GM23338 (cell line): ENCODE data around the gene KAT2B. TPM values are rescaled to one million over a fixed set of nuclear protein-coding genes. Genes with fewer than 3 reads are reported as not detected.

ENCODE experiments used
- ATAC-seq: fragments of 200-7000 bp; cut with Tn5 transposase; 3 replicates; pipeline ENCODE4 v1.9.1; 2020
- DNase-seq: peaks from one replicate; pipeline ENCODE4 v3.0.0-alpha.2; 2015; ENCODE audit warnings: low spot score
- H2AFZ ChIP-seq: fragments of 200-600 bp; sonication (generic); 2 replicates; pipeline ENCODE4 v1.8.0; 2016; ENCODE audit warnings: antibody characterized with exemption, mild to moderate bottlenecking, moderate library complexity
- H3F3A ChIP-seq: fragments of 200-600 bp; sonication (generic); replicated peaks from 2 replicates; pipeline ENCODE4 v1.8.0; 2017; ENCODE audit warnings: antibody characterized with exemption, mixed run types, low read depth
- H3K27ac ChIP-seq: fragments of 200-600 bp; sonication (generic); 2 replicates; pipeline ENCODE4 v1.6.1; 2016; ENCODE audit warnings: low read depth
- H3K27me3 ChIP-seq: fragments of 200-600 bp; sonication (generic); 2 replicates; pipeline ENCODE4 v1.8.0; 2016; ENCODE audit warnings: mild to moderate bottlenecking, mixed run types, moderate library complexity; ENCODE audit not compliant: insufficient read depth
- H3K36me3 ChIP-seq: fragments of 200-600 bp; sonication (generic); 2 replicates; pipeline ENCODE4 v1.8.0; 2016; ENCODE audit warnings: mild to moderate bottlenecking; ENCODE audit not compliant: insufficient read depth
- H3K4me1 ChIP-seq: fragments of 200-600 bp; sonication (generic); 2 replicates; pipeline ENCODE4 v1.8.0; 2016; ENCODE audit warnings: mild to moderate bottlenecking, moderate library complexity; ENCODE audit not compliant: insufficient read depth
- H3K4me2 ChIP-seq: fragments of 200-600 bp; sonication (generic); 2 replicates; pipeline ENCODE4 v1.7.1; 2017; ENCODE audit warnings: mixed run types
- H3K4me3 ChIP-seq: fragments of 200-600 bp; sonication (generic); 2 replicates; pipeline ENCODE4 v1.6.1; 2016; ENCODE audit warnings: mixed run types
- H3K79me2 ChIP-seq: fragments of 200-600 bp; sonication (generic); replicated peaks from 2 replicates; pipeline ENCODE4 v1.8.0; 2017; ENCODE audit warnings: mild to moderate bottlenecking; ENCODE audit not compliant: insufficient read depth
- H3K9me2 ChIP-seq: fragments of 200-600 bp; sonication (generic); 2 replicates; pipeline ENCODE4 v1.8.0; 2017; ENCODE audit not compliant: insufficient read depth
- H4K20me1 ChIP-seq: fragments of 200-600 bp; sonication (generic); replicated peaks from 2 replicates; pipeline ENCODE4 v1.8.0; 2017; ENCODE audit warnings: mild to moderate bottlenecking; ENCODE audit not compliant: insufficient read depth
- H3K27ac Mint-ChIP-seq: 2 replicates; pipeline ENCODE4 v1.8.0; 2020; ENCODE audit warnings: inconsistent platforms, mild to moderate bottlenecking, moderate library complexity, mixed read lengths
- H3K27me3 Mint-ChIP-seq: 3 replicates; pipeline ENCODE4 v1.8.0; 2022; ENCODE audit warnings: low read depth, mild to moderate bottlenecking, moderate library complexity, mixed read lengths, inconsistent platforms; ENCODE audit not compliant: insufficient read depth, poor library complexity
- H3K36me3 Mint-ChIP-seq: 3 replicates; pipeline ENCODE4 v1.8.0; 2021; ENCODE audit warnings: low read depth, mild to moderate bottlenecking, inconsistent platforms, moderate library complexity, mixed read lengths
- H3K4me1 Mint-ChIP-seq: 3 replicates; pipeline ENCODE4 v1.8.0; 2020; ENCODE audit warnings: mild to moderate bottlenecking, inconsistent platforms, mixed read lengths
- H3K4me3 Mint-ChIP-seq: 3 replicates; pipeline ENCODE4 v1.8.0; 2021; ENCODE audit warnings: moderate library complexity, mild to moderate bottlenecking, inconsistent platforms, mixed read lengths
- H3K9me3 Mint-ChIP-seq: 3 replicates; pipeline ENCODE4 v1.8.0; 2020; ENCODE audit warnings: moderate library complexity, mild to moderate bottlenecking, inconsistent platforms, mixed read lengths
- CREB1 ChIP-seq: fragments of 250-450 bp; sonication (Bioruptor Pico); IDR thresholded peaks from 2 replicates; pipeline ENCODE4 v1.5.0; 2020; ENCODE audit warnings: low read depth, mild to moderate bottlenecking, moderate library complexity
- EZH2 ChIP-seq: fragments of 200-600 bp; sonication (generic); IDR thresholded peaks from one replicate; pipeline ENCODE4 v1.8.0; 2017; ENCODE audit warnings: antibody characterized with exemption, mild to moderate bottlenecking, low read depth; ENCODE audit not compliant: unreplicated experiment
- EZH2phosphoT487 ChIP-seq: fragments of 200-600 bp; sonication (generic); IDR thresholded peaks from one replicate; pipeline ENCODE4 v1.8.1; 2018; ENCODE audit warnings: antibody characterized with exemption; ENCODE audit not compliant: unreplicated experiment
- JUNB ChIP-seq: IDR thresholded peaks from one replicate; pipeline ENCODE4 v1.6.1; 2016; ENCODE audit warnings: antibody characterized with exemption; ENCODE audit not compliant: unreplicated experiment
- NANOG ChIP-seq: IDR thresholded peaks from 2 replicates; pipeline ENCODE4 v1.6.1; 2016; ENCODE audit warnings: antibody characterized with exemption, borderline replicate concordance
- POLR2AphosphoS5 ChIP-seq: IDR thresholded peaks from 2 replicates; pipeline ENCODE4 v1.6.1; 2016; ENCODE audit warnings: antibody characterized with exemption, low read depth
- STAT1 ChIP-seq: IDR thresholded peaks from one replicate; pipeline ENCODE4 v1.6.1; 2016; ENCODE audit warnings: antibody characterized with exemption; ENCODE audit not compliant: unreplicated experiment
- ZNF114 ChIP-seq: fragments of 250-450 bp; sonication (Bioruptor Pico); IDR thresholded peaks from 2 replicates; pipeline ENCODE4 v1.5.0; 2020; ENCODE audit warnings: mild to moderate bottlenecking, moderate library complexity
- ZNF331 ChIP-seq: fragments of 250-450 bp; sonication (Bioruptor Pico); IDR thresholded peaks from 2 replicates; pipeline ENCODE4 v1.5.0; 2020; ENCODE audit warnings: low read depth, mild to moderate bottlenecking, moderate library complexity
- polyA plus RNA-seq: library from polyadenylated mRNA; unstranded; fragments of >200 nt; fragmentation: Nextera tagmentation; extraction: Ambion mirVana; gene quantifications from 2 replicates; pipeline ENCODE4 v1.2.1, GENCODE V29; 2016
- total RNA-seq: library from RNA; depleted of rRNA; stranded (reverse); fragments of >200 nt; shearing (Covaris generic); gene quantifications from 2 replicates; pipeline ENCODE4 v1.2.3, GENCODE V29; 2014
- TF ChIP-seq, protein P1 (sequence below): IDR thresholded peaks from 2 replicates; pipeline ENCODE4 v1.6.1; 2016; ENCODE audit warnings: antibody characterized with exemption
- TF ChIP-seq, protein P2 (sequence below), 2 experiments: fragments of 200-600 bp in 1 of 2; sonication (generic) in 1 of 2; conservative IDR thresholded peaks; 2 replicates each; pipeline versions ENCODE4 v1.5.1 to v1.6.1; 2016 to 2017; ENCODE audit warnings: antibody characterized with exemption in 2 of 2, low read depth in 2 of 2, mild to moderate bottlenecking in 2 of 2, moderate library complexity in 1 of 2
- TF ChIP-seq, protein P3 (sequence below): fragments of 250-450 bp; sonication (Bioruptor Pico); IDR thresholded peaks from 2 replicates; pipeline ENCODE4 v1.5.0; 2020; ENCODE audit warnings: mild to moderate bottlenecking, moderate library complexity
- TF ChIP-seq, protein P4 (sequence below): IDR thresholded peaks from one replicate; pipeline ENCODE4 v1.6.1; 2018; ENCODE audit warnings: antibody characterized with exemption; ENCODE audit not compliant: unreplicated experiment

The KAT2B gene
- total and polyA plus RNA-seq, 2 experiments from 2014 or later: 1.3 to 4.4 TPM

DNA sequence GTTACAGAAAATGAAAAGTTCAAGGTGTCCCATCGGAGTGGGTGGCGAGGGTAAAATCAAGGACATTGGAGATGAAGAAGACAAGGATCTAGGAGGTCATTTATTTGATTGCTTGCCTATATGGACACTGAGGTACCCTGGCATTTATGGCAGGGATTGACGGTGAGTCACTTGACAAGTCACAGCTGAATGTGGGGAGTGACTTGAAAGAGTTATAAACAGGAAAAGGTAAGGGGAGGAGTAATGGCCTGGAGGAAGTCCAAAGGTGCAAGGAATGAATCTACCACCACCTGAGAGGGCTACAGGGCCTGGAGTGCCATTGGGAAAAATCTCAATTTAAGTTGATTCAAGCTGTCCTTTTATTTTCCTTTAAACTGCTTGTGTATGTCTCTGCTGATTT lies 157.5 kb downstream of the KAT2B start:
- H3K79me2 ChIP-seq: no peaks in the 10 kb centered on the region
- Mint-ChIP-seq H3K9me3 (no peaks in the 10 kb centered on the region; the same call in 2 of the 3 replicates), H3K36me3 (no peaks in the 10 kb centered on the region), H3K27me3 (peaks cover 3% of the 10 kb centered on the region), H3K4me3 (no peak overlapping the region), H3K4me1 (no peaks in the 10 kb centered on the region), H3K27ac (no peak overlapping the region)
- H3K9me2 ChIP-seq: no peaks in the 10 kb centered on the region
- no peaks in the 10 kb centered on the region for H3K27me3 ChIP-seq
- H3K4me2 ChIP-seq: no peak overlapping the region
- ATAC-seq (no peak), DNase-seq (no peak)
- no peaks in the 10 kb centered on the region for H3F3A ChIP-seq
- no peak overlapping the region for H3K27ac ChIP-seq
- TF ChIP-seq, protein P1, sequence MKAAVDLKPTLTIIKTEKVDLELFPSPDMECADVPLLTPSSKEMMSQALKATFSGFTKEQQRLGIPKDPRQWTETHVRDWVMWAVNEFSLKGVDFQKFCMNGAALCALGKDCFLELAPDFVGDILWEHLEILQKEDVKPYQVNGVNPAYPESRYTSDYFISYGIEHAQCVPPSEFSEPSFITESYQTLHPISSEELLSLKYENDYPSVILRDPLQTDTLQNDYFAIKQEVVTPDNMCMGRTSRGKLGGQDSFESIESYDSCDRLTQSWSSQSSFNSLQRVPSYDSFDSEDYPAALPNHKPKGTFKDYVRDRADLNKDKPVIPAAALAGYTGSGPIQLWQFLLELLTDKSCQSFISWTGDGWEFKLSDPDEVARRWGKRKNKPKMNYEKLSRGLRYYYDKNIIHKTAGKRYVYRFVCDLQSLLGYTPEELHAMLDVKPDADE: no peak
- TF ChIP-seq EZH2phosphoT487 (no peak), ZNF114 (CRISPR knock-in tag) (no peak), NANOG (no peak), POLR2AphosphoS5 (no peak), JUNB (no peak), STAT1 (no peak), EZH2 (no peak), CREB1 (CRISPR knock-in tag) (no peak), ZNF331 (CRISPR knock-in tag) (no peak)
- TF ChIP-seq, protein P2, sequence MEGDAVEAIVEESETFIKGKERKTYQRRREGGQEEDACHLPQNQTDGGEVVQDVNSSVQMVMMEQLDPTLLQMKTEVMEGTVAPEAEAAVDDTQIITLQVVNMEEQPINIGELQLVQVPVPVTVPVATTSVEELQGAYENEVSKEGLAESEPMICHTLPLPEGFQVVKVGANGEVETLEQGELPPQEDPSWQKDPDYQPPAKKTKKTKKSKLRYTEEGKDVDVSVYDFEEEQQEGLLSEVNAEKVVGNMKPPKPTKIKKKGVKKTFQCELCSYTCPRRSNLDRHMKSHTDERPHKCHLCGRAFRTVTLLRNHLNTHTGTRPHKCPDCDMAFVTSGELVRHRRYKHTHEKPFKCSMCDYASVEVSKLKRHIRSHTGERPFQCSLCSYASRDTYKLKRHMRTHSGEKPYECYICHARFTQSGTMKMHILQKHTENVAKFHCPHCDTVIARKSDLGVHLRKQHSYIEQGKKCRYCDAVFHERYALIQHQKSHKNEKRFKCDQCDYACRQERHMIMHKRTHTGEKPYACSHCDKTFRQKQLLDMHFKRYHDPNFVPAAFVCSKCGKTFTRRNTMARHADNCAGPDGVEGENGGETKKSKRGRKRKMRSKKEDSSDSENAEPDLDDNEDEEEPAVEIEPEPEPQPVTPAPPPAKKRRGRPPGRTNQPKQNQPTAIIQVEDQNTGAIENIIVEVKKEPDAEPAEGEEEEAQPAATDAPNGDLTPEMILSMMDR (conservative IDR thresholded peaks at IDR 0.05; ENCODE audit: low read depth in 2 of 2): no peak
- TF ChIP-seq, protein P3, sequence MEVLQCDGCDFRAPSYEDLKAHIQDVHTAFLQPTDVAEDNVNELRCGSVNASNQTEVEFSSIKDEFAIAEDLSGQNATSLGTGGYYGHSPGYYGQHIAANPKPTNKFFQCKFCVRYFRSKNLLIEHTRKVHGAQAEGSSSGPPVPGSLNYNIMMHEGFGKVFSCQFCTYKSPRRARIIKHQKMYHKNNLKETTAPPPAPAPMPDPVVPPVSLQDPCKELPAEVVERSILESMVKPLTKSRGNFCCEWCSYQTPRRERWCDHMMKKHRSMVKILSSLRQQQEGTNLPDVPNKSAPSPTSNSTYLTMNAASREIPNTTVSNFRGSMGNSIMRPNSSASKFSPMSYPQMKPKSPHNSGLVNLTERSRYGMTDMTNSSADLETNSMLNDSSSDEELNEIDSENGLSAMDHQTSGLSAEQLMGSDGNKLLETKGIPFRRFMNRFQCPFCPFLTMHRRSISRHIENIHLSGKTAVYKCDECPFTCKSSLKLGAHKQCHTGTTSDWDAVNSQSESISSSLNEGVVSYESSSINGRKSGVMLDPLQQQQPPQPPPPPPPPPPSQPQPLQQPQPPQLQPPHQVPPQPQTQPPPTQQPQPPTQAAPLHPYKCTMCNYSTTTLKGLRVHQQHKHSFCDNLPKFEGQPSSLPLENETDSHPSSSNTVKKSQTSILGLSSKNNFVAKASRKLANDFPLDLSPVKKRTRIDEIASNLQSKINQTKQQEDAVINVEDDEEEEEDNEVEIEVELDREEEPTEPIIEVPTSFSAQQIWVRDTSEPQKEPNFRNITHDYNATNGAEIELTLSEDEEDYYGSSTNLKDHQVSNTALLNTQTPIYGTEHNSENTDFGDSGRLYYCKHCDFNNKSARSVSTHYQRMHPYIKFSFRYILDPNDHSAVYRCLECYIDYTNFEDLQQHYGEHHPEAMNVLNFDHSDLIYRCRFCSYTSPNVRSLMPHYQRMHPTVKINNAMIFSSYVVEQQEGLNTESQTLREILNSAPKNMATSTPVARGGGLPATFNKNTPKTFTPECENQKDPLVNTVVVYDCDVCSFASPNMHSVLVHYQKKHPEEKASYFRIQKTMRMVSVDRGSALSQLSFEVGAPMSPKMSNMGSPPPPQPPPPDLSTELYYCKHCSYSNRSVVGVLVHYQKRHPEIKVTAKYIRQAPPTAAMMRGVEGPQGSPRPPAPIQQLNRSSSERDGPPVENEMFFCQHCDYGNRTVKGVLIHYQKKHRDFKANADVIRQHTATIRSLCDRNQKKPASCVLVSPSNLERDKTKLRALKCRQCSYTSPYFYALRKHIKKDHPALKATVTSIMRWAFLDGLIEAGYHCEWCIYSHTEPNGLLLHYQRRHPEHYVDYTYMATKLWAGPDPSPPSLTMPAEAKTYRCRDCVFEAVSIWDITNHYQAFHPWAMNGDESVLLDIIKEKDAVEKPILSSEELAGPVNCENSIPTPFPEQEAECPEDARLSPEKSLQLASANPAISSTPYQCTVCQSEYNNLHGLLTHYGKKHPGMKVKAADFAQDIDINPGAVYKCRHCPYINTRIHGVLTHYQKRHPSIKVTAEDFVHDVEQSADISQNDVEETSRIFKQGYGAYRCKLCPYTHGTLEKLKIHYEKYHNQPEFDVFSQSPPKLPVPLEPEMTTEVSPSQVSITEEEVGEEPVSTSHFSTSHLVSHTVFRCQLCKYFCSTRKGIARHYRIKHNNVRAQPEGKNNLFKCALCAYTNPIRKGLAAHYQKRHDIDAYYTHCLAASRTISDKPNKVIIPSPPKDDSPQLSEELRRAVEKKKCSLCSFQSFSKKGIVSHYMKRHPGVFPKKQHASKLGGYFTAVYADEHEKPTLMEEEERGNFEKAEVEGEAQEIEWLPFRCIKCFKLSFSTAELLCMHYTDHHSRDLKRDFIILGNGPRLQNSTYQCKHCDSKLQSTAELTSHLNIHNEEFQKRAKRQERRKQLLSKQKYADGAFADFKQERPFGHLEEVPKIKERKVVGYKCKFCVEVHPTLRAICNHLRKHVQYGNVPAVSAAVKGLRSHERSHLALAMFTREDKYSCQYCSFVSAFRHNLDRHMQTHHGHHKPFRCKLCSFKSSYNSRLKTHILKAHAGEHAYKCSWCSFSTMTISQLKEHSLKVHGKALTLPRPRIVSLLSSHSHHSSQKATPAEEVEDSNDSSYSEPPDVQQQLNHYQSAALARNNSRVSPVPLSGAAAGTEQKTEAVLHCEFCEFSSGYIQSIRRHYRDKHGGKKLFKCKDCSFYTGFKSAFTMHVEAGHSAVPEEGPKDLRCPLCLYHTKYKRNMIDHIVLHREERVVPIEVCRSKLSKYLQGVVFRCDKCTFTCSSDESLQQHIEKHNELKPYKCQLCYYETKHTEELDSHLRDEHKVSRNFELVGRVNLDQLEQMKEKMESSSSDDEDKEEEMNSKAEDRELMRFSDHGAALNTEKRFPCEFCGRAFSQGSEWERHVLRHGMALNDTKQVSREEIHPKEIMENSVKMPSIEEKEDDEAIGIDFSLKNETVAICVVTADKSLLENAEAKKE: no peak
- TF ChIP-seq, protein P4, sequence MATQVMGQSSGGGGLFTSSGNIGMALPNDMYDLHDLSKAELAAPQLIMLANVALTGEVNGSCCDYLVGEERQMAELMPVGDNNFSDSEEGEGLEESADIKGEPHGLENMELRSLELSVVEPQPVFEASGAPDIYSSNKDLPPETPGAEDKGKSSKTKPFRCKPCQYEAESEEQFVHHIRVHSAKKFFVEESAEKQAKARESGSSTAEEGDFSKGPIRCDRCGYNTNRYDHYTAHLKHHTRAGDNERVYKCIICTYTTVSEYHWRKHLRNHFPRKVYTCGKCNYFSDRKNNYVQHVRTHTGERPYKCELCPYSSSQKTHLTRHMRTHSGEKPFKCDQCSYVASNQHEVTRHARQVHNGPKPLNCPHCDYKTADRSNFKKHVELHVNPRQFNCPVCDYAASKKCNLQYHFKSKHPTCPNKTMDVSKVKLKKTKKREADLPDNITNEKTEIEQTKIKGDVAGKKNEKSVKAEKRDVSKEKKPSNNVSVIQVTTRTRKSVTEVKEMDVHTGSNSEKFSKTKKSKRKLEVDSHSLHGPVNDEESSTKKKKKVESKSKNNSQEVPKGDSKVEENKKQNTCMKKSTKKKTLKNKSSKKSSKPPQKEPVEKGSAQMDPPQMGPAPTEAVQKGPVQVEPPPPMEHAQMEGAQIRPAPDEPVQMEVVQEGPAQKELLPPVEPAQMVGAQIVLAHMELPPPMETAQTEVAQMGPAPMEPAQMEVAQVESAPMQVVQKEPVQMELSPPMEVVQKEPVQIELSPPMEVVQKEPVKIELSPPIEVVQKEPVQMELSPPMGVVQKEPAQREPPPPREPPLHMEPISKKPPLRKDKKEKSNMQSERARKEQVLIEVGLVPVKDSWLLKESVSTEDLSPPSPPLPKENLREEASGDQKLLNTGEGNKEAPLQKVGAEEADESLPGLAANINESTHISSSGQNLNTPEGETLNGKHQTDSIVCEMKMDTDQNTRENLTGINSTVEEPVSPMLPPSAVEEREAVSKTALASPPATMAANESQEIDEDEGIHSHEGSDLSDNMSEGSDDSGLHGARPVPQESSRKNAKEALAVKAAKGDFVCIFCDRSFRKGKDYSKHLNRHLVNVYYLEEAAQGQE: no peak
- no peak overlapping the region; the same call in 1 of the 2 replicates for H2AFZ ChIP-seq
- H3K36me3 ChIP-seq: no peaks in the 10 kb centered on the region
- no peaks in the 10 kb centered on the region for H4K20me1 ChIP-seq
- no peak overlapping the region for H3K4me3 ChIP-seq
- no peaks in the 10 kb centered on the region for H3K4me1 ChIP-seq
